ENCODE data around the gene PKD1. TPM values are rescaled to one million over a fixed set of nuclear protein-coding genes. Genes with fewer than 3 reads are reported as not detected.

The PKD1 gene
- total RNA-seq, 1 donor, result 180 TPM

- H3K4me1 ChIP-seq (ENCODE audit: insufficient read depth, low read length), result no peaks in the 10 kb centered on the region
- H2AFZ ChIP-seq (ENCODE audit: low read length), result no peak overlapping the region
- H4K20me1 ChIP-seq (ENCODE audit: insufficient read depth, low read length), result no peaks in the 10 kb centered on the region
- no peak overlapping the region for H3K27ac ChIP-seq (ENCODE audit: low read depth, low read length)
- no peak for DNase-seq (ENCODE audit: insufficient read length, low spot score, missing footprints)
- H3K36me3 ChIP-seq (ENCODE audit: insufficient read depth, low read length), result peaks cover 44% of the 10 kb centered on the region
- no peaks in the 10 kb centered on the region for H3K9me3 ChIP-seq (ENCODE audit: low read depth, low read length)
- no peak overlapping the region for H3K4me2 ChIP-seq (ENCODE audit: insufficient read depth, low read length)
- TF ChIP-seq, protein P1, sequence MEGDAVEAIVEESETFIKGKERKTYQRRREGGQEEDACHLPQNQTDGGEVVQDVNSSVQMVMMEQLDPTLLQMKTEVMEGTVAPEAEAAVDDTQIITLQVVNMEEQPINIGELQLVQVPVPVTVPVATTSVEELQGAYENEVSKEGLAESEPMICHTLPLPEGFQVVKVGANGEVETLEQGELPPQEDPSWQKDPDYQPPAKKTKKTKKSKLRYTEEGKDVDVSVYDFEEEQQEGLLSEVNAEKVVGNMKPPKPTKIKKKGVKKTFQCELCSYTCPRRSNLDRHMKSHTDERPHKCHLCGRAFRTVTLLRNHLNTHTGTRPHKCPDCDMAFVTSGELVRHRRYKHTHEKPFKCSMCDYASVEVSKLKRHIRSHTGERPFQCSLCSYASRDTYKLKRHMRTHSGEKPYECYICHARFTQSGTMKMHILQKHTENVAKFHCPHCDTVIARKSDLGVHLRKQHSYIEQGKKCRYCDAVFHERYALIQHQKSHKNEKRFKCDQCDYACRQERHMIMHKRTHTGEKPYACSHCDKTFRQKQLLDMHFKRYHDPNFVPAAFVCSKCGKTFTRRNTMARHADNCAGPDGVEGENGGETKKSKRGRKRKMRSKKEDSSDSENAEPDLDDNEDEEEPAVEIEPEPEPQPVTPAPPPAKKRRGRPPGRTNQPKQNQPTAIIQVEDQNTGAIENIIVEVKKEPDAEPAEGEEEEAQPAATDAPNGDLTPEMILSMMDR (IDR thresholded peaks at IDR 0.05; ENCODE audit: extremely low read depth, low read depth, low read length), result no peak
- H3K27me3 ChIP-seq (ENCODE audit: insufficient read depth, low read length), result no peaks in the 10 kb centered on the region
- no peaks in the 10 kb centered on the region for H3K79me2 ChIP-seq (ENCODE audit: insufficient read depth, low read length)
- no peak overlapping the region for H3K4me3 ChIP-seq (ENCODE audit: insufficient read depth, low read length)
Measured at GRCh38 chr16:2077016-2077415, 58.7 kb downstream of the PKD1 start.

- H3K36me3 ChIP-seq (ENCODE audit: insufficient read depth, low read length), result peaks cover 41% of the 10 kb centered on the region
- no peaks in the 10 kb centered on the region for H3K79me2 ChIP-seq (ENCODE audit: insufficient read depth, low read length)
- no peaks in the 10 kb centered on the region for H3K9me3 ChIP-seq (ENCODE audit: low read depth, low read length)
- no peak for DNase-seq (ENCODE audit: insufficient read length, low spot score, missing footprints)
- H3K4me2 ChIP-seq (ENCODE audit: insufficient read depth, low read length), result no peak overlapping the region
- H3K27me3 ChIP-seq (ENCODE audit: insufficient read depth, low read length), result no peaks in the 10 kb centered on the region
- H3K27ac ChIP-seq (ENCODE audit: low read depth, low read length), result no peak overlapping the region
- TF ChIP-seq, protein P1 (IDR thresholded peaks at IDR 0.05; ENCODE audit: extremely low read depth, low read depth, low read length), result no peak
- H4K20me1 ChIP-seq (ENCODE audit: insufficient read depth, low read length), result no peaks in the 10 kb centered on the region
- no peak overlapping the region for H3K4me3 ChIP-seq (ENCODE audit: insufficient read depth, low read length)
- no peak overlapping the region for H2AFZ ChIP-seq (ENCODE audit: low read length)
- H3K4me1 ChIP-seq (ENCODE audit: insufficient read depth, low read length), result no peaks in the 10 kb centered on the region
Measured at GRCh38 chr16:2076072-2076865, 59.4 kb downstream of the PKD1 start.

DNA sequence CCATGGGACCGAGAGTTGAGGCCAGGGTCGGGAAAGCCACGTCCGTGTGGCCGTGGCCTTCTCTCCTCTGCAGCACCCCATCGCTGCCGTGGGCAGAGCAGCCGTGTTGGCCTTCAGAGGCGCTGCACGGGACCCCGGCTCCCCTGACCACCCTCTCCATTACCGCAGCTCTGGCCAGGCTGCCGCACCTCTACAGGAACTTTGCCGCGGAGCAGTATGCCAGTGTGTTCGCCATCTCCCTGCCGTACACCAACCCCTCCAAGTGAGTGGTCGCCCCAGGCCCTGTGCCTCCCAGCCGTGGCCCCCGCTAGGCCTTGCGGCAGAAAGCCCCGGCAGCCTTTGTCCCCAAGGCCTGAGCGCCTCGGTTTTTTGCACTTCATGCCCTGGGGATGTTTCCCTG, 60.1 kb downstream of the PKD1 start:
- Histone ChIP-seq H3K9me3 (ENCODE audit: low read depth, low read length) (no peaks in the 10 kb centered on the region), H3K4me1 (ENCODE audit: insufficient read depth, low read length) (no peaks in the 10 kb centered on the region), H3K27me3 (ENCODE audit: insufficient read depth, low read length) (no peaks in the 10 kb centered on the region), H2AFZ (ENCODE audit: low read length) (no peak overlapping the region), H4K20me1 (ENCODE audit: insufficient read depth, low read length) (no peaks in the 10 kb centered on the region), H3K36me3 (ENCODE audit: insufficient read depth, low read length) (peaks cover 39% of the 10 kb centered on the region), H3K4me2 (ENCODE audit: insufficient read depth, low read length) (no peak overlapping the region), H3K4me3 (ENCODE audit: insufficient read depth, low read length) (no peak overlapping the region), H3K79me2 (ENCODE audit: insufficient read depth, low read length) (no peaks in the 10 kb centered on the region), H3K27ac (ENCODE audit: low read depth, low read length) (no peak overlapping the region)
- no peak for DNase-seq (ENCODE audit: insufficient read length, low spot score, missing footprints)
- TF ChIP-seq, protein P1 (IDR thresholded peaks at IDR 0.05; ENCODE audit: extremely low read depth, low read depth, low read length), result no peak

DNA sequence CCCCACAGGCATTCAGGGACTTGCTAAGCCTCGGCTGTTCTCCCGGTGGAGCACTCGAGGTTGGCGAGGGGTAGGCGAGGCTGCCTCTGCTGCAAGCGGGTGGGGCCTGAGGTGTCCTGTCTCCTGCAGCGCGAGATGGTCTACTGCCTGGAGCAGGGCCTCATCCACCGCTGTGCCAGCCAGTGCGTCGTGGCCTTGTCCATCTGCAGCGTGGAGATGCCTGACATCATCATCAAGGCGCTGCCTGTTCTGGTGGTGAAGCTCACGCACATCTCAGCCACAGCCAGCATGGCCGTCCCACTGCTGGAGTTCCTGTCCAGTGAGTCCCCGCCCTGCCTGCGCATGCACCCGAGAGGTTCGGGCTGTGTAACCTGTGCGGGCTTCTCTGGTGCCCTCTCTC, 61.6 kb downstream of the PKD1 start:
- no peak overlapping the region for H2AFZ ChIP-seq (ENCODE audit: low read length)
- H3K4me3 ChIP-seq (ENCODE audit: insufficient read depth, low read length), result no peak overlapping the region

More for the DNA sequence above, 61.6 kb downstream of the PKD1 start:
- H3K79me2 ChIP-seq (ENCODE audit: insufficient read depth, low read length), result no peaks in the 10 kb centered on the region
- no peaks in the 10 kb centered on the region for H3K27me3 ChIP-seq (ENCODE audit: insufficient read depth, low read length)
- no peak overlapping the region for H3K27ac ChIP-seq (ENCODE audit: low read depth, low read length)
- TF ChIP-seq, protein P1 (IDR thresholded peaks at IDR 0.05; ENCODE audit: extremely low read depth, low read depth, low read length), result no peak
- H3K4me1 ChIP-seq (ENCODE audit: insufficient read depth, low read length), result no peaks in the 10 kb centered on the region
- no peak overlapping the region for H3K4me2 ChIP-seq (ENCODE audit: insufficient read depth, low read length)
- DNase-seq (ENCODE audit: insufficient read length, low spot score, missing footprints), result no peak
- no peaks in the 10 kb centered on the region for H4K20me1 ChIP-seq (ENCODE audit: insufficient read depth, low read length)
- peaks cover 45% of the 10 kb centered on the region for H3K36me3 ChIP-seq (ENCODE audit: insufficient read depth, low read length)
- H3K9me3 ChIP-seq (ENCODE audit: low read depth, low read length), result no peaks in the 10 kb centered on the region
